ENCODE data around the gene NADSYN1. TPM values are rescaled to one million over a fixed set of nuclear protein-coding genes. Genes with fewer than 3 reads are reported as not detected.

NADSYN1 gene
- total RNA-seq, 1 donor from 2014 or later = 55.4 TPM

DNA sequence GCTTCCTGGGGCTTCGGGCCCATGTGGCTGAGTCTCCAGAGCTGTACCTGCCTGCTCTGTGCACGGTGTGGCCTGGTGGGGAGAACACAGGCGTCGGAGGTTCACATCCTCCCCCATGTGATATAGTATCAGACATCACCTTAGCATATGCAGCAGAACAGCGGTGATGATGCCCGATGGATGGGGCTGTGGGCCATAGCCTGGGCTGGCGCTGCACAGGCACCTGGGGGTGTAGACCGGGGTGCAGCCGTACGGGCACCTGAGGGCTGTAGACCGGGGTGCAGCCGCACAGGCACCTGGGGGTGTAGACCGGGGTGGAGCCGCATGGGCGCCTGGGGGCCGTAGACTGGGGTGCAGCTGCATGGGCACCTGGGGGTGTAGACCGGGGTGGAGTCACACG lies 29.2 kb downstream of the NADSYN1 start:
- Mint-ChIP-seq H3K27me3 (ENCODE audit: unreplicated experiment) (no peaks in the 10 kb centered on the region), H3K4me1 (ENCODE audit: unreplicated experiment) (peaks cover 3% of the 10 kb centered on the region), H3K36me3 (ENCODE audit: unreplicated experiment) (peaks cover 56% of the 10 kb centered on the region), H3K27ac (ENCODE audit: unreplicated experiment) (no peak overlapping the region), H3K4me3 (ENCODE audit: unreplicated experiment) (no peak overlapping the region), H3K9me3 (ENCODE audit: unreplicated experiment) (no peaks in the 10 kb centered on the region)
- DNase-seq (ENCODE audit: extremely low spot score, unreplicated experiment) = no peak
- TF ChIP-seq, protein P1, sequence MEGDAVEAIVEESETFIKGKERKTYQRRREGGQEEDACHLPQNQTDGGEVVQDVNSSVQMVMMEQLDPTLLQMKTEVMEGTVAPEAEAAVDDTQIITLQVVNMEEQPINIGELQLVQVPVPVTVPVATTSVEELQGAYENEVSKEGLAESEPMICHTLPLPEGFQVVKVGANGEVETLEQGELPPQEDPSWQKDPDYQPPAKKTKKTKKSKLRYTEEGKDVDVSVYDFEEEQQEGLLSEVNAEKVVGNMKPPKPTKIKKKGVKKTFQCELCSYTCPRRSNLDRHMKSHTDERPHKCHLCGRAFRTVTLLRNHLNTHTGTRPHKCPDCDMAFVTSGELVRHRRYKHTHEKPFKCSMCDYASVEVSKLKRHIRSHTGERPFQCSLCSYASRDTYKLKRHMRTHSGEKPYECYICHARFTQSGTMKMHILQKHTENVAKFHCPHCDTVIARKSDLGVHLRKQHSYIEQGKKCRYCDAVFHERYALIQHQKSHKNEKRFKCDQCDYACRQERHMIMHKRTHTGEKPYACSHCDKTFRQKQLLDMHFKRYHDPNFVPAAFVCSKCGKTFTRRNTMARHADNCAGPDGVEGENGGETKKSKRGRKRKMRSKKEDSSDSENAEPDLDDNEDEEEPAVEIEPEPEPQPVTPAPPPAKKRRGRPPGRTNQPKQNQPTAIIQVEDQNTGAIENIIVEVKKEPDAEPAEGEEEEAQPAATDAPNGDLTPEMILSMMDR (IDR thresholded peaks at IDR 0.05) = no peak

DNA sequence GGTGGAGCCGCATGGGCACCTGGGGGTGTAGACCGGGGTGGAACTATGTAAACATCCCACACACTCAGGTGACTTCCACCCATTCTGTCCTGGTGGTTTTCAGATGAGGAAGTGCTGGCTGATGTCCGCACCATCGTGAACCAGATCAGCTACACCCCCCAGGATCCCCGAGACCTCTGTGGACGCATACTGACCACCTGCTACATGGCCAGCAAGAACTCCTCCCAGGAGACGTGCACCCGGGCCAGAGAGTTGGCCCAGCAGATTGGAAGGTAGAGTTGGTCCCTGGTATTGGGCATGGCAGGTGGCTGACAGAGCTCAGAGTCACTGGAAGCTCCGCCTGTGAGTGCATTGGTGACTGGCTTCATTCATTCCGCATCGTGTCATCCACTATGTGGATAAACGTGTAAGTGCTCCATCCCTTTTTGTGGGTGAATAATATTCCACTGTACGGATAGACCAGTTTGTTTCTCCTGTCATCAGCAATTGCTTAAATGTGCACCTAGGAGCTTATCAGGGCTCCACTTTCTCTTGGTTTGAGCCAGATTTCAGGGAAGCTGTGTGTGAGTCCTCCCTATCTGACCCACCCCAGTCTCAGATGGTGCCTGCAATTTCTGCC lies 29.9 kb downstream of the NADSYN1 start:
- peaks cover 5% of the 10 kb centered on the region for H3K4me1 Mint-ChIP-seq (ENCODE audit: unreplicated experiment)
- H3K9me3 Mint-ChIP-seq (ENCODE audit: unreplicated experiment) = no peaks in the 10 kb centered on the region
- DNase-seq (ENCODE audit: extremely low spot score, unreplicated experiment) = no peak
- TF ChIP-seq, protein P1 (IDR thresholded peaks at IDR 0.05) = no peak
- no peak overlapping the region for H3K4me3 Mint-ChIP-seq (ENCODE audit: unreplicated experiment)
- no peak overlapping the region for H3K27ac Mint-ChIP-seq (ENCODE audit: unreplicated experiment)
- H3K27me3 Mint-ChIP-seq (ENCODE audit: unreplicated experiment) = no peaks in the 10 kb centered on the region
- peaks cover 56% of the 10 kb centered on the region for H3K36me3 Mint-ChIP-seq (ENCODE audit: unreplicated experiment)

DNA sequence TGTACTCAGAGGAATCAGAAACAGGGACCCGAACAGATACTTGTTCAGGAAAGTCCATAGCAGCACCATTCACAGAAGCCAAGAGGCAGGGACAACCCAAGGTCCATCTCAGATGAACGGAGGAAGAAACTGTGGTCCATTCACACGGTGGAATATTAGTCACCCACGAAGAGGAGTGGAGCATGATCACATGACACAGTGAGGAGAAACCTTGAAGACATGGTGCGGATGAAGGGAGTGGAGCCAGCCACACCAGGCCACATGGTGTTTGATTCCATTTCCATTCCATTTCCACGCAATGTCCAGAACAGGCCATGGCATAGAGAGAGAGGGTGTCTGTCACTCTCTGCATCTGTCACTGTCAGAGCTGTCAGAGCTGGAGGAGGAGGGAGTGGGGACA lies 30.7 kb downstream of the NADSYN1 start:
- Mint-ChIP-seq H3K27me3 (ENCODE audit: unreplicated experiment) (no peaks in the 10 kb centered on the region), H3K27ac (ENCODE audit: unreplicated experiment) (no peak overlapping the region), H3K4me3 (ENCODE audit: unreplicated experiment) (no peak overlapping the region), H3K36me3 (ENCODE audit: unreplicated experiment) (peaks cover 55% of the 10 kb centered on the region), H3K4me1 (ENCODE audit: unreplicated experiment) (peaks cover 13% of the 10 kb centered on the region), H3K9me3 (ENCODE audit: unreplicated experiment) (no peaks in the 10 kb centered on the region)
- DNase-seq (ENCODE audit: extremely low spot score, unreplicated experiment) = no peak
- TF ChIP-seq, protein P1 (IDR thresholded peaks at IDR 0.05) = no peak

DNA sequence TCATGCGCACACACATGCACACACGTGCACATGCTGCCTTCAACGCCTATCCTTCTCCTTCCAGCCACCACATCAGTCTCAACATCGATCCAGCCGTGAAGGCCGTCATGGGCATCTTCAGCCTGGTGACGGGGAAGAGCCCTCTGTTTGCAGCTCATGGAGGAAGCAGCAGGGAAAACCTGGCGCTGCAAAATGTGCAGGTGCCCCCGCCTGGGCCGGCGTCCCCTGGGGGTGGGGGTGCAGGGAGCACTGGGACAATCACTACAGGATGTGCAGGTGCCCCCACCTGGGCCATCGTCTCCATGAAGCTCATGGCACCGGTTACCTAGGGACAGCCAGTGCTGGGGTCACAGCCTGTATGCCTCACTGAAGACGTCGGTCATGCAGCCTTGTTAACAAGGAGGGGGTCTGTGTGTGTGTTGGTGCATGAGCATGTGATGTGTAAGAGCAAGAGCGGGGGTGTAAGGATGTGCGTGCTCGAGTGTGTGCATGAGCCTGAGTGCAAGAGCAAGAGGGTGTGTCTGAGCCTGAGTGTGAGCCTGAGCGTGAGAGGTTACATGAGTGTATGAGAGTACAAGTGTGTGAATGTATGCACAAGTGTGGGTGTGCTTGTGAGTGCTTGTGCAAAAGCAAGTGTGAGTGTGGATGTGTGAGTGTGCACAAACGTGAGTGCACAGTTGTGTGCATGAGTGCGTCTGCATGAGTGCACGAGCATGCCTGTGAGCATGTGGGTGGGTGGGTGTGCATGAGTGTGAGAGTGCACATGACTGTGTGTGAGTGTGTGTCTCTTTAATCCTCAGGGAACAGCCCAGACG lies 31.5 kb downstream of the NADSYN1 start:
- Mint-ChIP-seq H3K4me1 (ENCODE audit: unreplicated experiment) (peaks cover 20% of the 10 kb centered on the region), H3K4me3 (ENCODE audit: unreplicated experiment) (no peak overlapping the region), H3K27me3 (ENCODE audit: unreplicated experiment) (no peaks in the 10 kb centered on the region), H3K36me3 (ENCODE audit: unreplicated experiment) (peaks cover 52% of the 10 kb centered on the region), H3K9me3 (ENCODE audit: unreplicated experiment) (no peaks in the 10 kb centered on the region), H3K27ac (ENCODE audit: unreplicated experiment) (no peak overlapping the region)
- DNase-seq (ENCODE audit: extremely low spot score, unreplicated experiment) = no peak
- TF ChIP-seq, protein P1 (IDR thresholded peaks at IDR 0.05) = no peak

DNA sequence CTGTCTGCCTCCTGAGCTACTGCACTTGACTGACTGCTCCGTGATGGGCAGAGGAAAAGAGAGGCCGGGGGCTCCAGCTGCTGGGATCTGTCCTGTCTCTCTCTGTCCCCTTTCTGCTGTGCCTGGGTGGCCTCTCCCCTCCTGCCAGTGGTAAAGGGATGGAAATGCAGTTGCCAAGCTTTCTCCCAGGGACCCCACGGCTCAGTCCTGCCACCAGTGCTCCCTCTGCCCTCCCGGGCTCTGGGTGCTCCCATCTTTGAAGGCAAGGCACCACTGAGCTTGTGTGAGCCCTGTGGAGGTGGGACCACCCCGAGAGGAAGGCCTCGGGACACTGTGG lies 32.0 kb downstream of the NADSYN1 start:
- TF ChIP-seq, protein P1 (IDR thresholded peaks at IDR 0.05) = no peak
- H3K27ac Mint-ChIP-seq (ENCODE audit: unreplicated experiment) = no peak overlapping the region
- no peak overlapping the region for H3K4me3 Mint-ChIP-seq (ENCODE audit: unreplicated experiment)
- H3K4me1 Mint-ChIP-seq (ENCODE audit: unreplicated experiment) = peaks cover 21% of the 10 kb centered on the region
- DNase-seq (ENCODE audit: extremely low spot score, unreplicated experiment) = no peak
- no peaks in the 10 kb centered on the region for H3K9me3 Mint-ChIP-seq (ENCODE audit: unreplicated experiment)
- peaks cover 49% of the 10 kb centered on the region for H3K36me3 Mint-ChIP-seq (ENCODE audit: unreplicated experiment)
- H3K27me3 Mint-ChIP-seq (ENCODE audit: unreplicated experiment) = no peaks in the 10 kb centered on the region

Data from osteocyte (in vitro differentiated cells).